Loucy (cell line): ENCODE results near the gene NDUFAF8.

Experiments used
- H2AFZ ChIP-seq: fragments of 200-600 bp; sonication (generic); 2 replicates; pipeline ENCODE4 v1.6.0; 2016; ENCODE audit warnings: antibody characterized with exemption, mild to moderate bottlenecking, low read length, moderate library complexity
- H3F3A ChIP-seq: fragments of 200-600 bp; 2 replicates; pipeline ENCODE4 v1.6.0; 2016; ENCODE audit warnings: antibody characterized with exemption, low read depth, mild to moderate bottlenecking
- H3K27me3 ChIP-seq: fragments of 200-600 bp; sonication (generic); 2 replicates; pipeline ENCODE4 v1.6.1; 2014; ENCODE audit warnings: low read length, mild to moderate bottlenecking; ENCODE audit not compliant: insufficient read depth, poor library complexity, severe bottlenecking
- H3K36me3 ChIP-seq: fragments of 200-600 bp; sonication (generic); 2 replicates; pipeline ENCODE4 v1.6.1; 2016; ENCODE audit warnings: low read length; ENCODE audit not compliant: insufficient read depth
- H3K4me1 ChIP-seq: fragments of 200-600 bp; sonication (generic); 2 replicates; pipeline ENCODE4 v1.5.1; 2014; ENCODE audit warnings: low read length, mild to moderate bottlenecking; ENCODE audit not compliant: insufficient read depth, poor library complexity, severe bottlenecking
- H3K4me2 ChIP-seq: fragments of 200-600 bp; sonication (generic); 2 replicates; pipeline ENCODE4 v1.6.0; 2014; ENCODE audit warnings: antibody characterized with exemption, low read length, low read depth, mild to moderate bottlenecking; ENCODE audit not compliant: poor library complexity, severe bottlenecking
- H3K4me3 ChIP-seq: fragments of 200-600 bp; sonication (generic); 2 replicates; pipeline ENCODE4 v1.5.1; 2014; ENCODE audit warnings: low read length, mild to moderate bottlenecking, mixed read lengths; ENCODE audit not compliant: poor library complexity, severe bottlenecking
- H3K79me2 ChIP-seq: fragments of 200-600 bp; sonication (generic); 2 replicates; pipeline ENCODE4 v1.6.1; 2014; ENCODE audit warnings: low read length; ENCODE audit not compliant: insufficient read depth
- H3K9ac ChIP-seq: fragments of 200-600 bp; sonication (generic); 2 replicates; pipeline ENCODE4 v1.6.0; 2014; ENCODE audit warnings: mild to moderate bottlenecking, low read depth, low read length, moderate library complexity; ENCODE audit not compliant: poor library complexity, severe bottlenecking
- H3K9me2 ChIP-seq: fragments of 200-600 bp; sonication (generic); replicated peaks from 2 replicates; pipeline ENCODE4 v1.6.1; 2016; ENCODE audit warnings: low read depth, low read length, mixed read lengths
- H3K9me3 ChIP-seq: fragments of 200-600 bp; sonication (generic); 2 replicates; pipeline ENCODE4 v1.6.1; 2014; ENCODE audit warnings: mild to moderate bottlenecking, antibody characterized with exemption, low read length, low read depth; ENCODE audit not compliant: insufficient read depth
- H4K20me1 ChIP-seq: fragments of 200-600 bp; sonication (generic); 2 replicates; pipeline ENCODE4 v1.6.0; 2014; ENCODE audit warnings: antibody characterized with exemption, low read length, mild to moderate bottlenecking; ENCODE audit not compliant: insufficient read depth, poor library complexity, severe bottlenecking
- EZH2phosphoT487 ChIP-seq: fragments of 200-600 bp; IDR thresholded peaks from 2 replicates; pipeline ENCODE4 v1.6.1; 2018; ENCODE audit warnings: antibody characterized with exemption, mild to moderate bottlenecking, moderate library complexity, borderline replicate concordance
- TF ChIP-seq, protein P1 (sequence below): fragments of 200-600 bp; sonication (generic); conservative IDR thresholded peaks from 2 replicates; pipeline ENCODE4 v1.5.1; 2014; ENCODE audit warnings: mild to moderate bottlenecking, antibody characterized with exemption, low read length

Gene NDUFAF8

DNA sequence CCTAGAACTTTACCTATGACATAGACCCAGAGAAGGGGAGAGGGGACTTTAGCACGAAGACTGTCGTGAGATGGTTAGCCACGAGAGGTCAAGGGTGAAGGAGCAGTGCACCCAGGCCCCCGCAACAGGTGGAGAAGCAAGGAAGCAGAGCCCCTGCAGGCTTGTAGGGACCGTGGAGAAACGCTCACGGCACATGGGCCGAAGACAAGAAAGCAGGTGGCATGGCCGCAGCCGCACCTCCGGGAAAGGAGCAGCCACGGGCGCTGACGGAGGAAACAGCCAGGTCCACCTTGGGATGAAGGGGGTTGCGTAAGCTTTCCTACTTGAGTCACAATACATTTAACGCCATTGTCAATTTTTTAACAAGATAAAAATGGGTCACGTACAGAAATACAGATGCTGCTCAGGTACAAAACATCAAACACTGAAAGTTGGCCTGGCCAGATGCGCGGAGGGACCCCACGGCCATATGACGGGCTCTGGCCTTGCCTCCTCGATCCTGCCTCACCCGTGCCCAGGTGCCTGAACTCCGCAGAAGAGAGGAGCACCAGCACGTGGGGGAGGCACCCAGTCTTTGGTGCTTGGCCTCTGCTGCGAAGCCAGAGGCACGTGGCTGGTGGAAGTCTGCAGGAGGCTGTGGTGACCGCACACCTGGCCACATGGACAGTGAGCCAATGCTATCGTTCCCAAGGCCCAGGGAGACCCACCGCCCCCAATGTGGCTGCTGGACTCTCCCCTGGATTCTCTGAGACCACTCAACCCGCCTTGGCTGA is 34.8 kb downstream of the NDUFAF8 start:
- H3K9me3 ChIP-seq, result no peaks in the 10 kb centered on the region
- peaks cover 2% of the 10 kb centered on the region; the same call in 1 of the 2 replicates for H3K79me2 ChIP-seq
- H3K9ac ChIP-seq, result peak overlapping the region; percentile 70
- TF ChIP-seq EZH2phosphoT487, result no peak
- TF ChIP-seq, protein P1, sequence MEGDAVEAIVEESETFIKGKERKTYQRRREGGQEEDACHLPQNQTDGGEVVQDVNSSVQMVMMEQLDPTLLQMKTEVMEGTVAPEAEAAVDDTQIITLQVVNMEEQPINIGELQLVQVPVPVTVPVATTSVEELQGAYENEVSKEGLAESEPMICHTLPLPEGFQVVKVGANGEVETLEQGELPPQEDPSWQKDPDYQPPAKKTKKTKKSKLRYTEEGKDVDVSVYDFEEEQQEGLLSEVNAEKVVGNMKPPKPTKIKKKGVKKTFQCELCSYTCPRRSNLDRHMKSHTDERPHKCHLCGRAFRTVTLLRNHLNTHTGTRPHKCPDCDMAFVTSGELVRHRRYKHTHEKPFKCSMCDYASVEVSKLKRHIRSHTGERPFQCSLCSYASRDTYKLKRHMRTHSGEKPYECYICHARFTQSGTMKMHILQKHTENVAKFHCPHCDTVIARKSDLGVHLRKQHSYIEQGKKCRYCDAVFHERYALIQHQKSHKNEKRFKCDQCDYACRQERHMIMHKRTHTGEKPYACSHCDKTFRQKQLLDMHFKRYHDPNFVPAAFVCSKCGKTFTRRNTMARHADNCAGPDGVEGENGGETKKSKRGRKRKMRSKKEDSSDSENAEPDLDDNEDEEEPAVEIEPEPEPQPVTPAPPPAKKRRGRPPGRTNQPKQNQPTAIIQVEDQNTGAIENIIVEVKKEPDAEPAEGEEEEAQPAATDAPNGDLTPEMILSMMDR, result no peak
- no peaks in the 10 kb centered on the region for H4K20me1 ChIP-seq
- H2AFZ ChIP-seq, result no peak overlapping the region
- no peaks in the 10 kb centered on the region for H3K27me3 ChIP-seq
- peaks cover 26% of the 10 kb centered on the region; the same call in 1 of the 2 replicates for H3K36me3 ChIP-seq
- peak overlapping the region; percentile 74 for H3K4me2 ChIP-seq
- no peaks in the 10 kb centered on the region for H3K9me2 ChIP-seq
- peaks cover 29% of the 10 kb centered on the region for H3K4me1 ChIP-seq
- H3F3A ChIP-seq, result peaks cover 6% of the 10 kb centered on the region; the same call in 1 of the 2 replicates
- H3K4me3 ChIP-seq, result no peak overlapping the region

DNA sequence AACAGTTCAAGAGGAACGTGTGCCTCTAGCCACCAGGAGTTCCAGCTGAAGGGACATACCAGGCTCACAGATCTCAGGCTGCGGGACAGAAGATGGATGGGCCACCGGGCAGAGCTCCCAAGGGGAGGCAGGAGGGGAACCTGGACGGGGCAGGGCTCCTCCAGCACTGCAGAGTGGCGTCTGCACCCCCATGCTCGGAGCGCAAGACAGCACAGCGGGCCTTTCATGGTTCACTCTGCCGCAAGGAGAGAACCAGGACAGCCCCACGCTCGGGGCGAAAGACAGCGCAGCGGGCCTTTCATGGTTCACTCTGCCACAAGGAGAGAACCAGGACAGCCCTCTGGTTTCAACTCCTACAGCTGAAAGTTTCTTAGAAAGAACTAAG is 35.3 kb downstream of the NDUFAF8 start:
- H4K20me1 ChIP-seq, result no peaks in the 10 kb centered on the region

GRCh38 chr17:81276781-81277180 is 37.7 kb downstream of the NDUFAF8 start:
- H3K9ac ChIP-seq, result no peak overlapping the region
- TF ChIP-seq, protein P1, result no peak
- TF ChIP-seq EZH2phosphoT487, result no peak
- peaks cover 4% of the 10 kb centered on the region; the same call in 1 of the 2 replicates for H3K79me2 ChIP-seq
- H3K9me3 ChIP-seq, result no peaks in the 10 kb centered on the region
- no peak overlapping the region for H3K4me3 ChIP-seq
- H4K20me1 ChIP-seq, result no peaks in the 10 kb centered on the region
- H3K9me2 ChIP-seq, result no peaks in the 10 kb centered on the region
- H3K27me3 ChIP-seq, result no peaks in the 10 kb centered on the region
- peaks cover 18% of the 10 kb centered on the region for H3K4me1 ChIP-seq
- no peak overlapping the region for H2AFZ ChIP-seq
- peaks cover 6% of the 10 kb centered on the region; the same call in 1 of the 2 replicates for H3F3A ChIP-seq
- H3K4me2 ChIP-seq, result no peak overlapping the region
- H3K36me3 ChIP-seq, result peaks cover 32% of the 10 kb centered on the region; the same call in 1 of the 2 replicates

More for the DNA sequence above, 35.3 kb downstream of the NDUFAF8 start:
- Histone ChIP-seq H3K4me3 (no peak overlapping the region), H3K9me3 (no peaks in the 10 kb centered on the region), H3K79me2 (peaks cover 3% of the 10 kb centered on the region; the same call in 1 of the 2 replicates), H2AFZ (no peak overlapping the region), H3F3A (peaks cover 6% of the 10 kb centered on the region; the same call in 1 of the 2 replicates), H3K9ac (no peak overlapping the region), H3K36me3 (peaks cover 29% of the 10 kb centered on the region; the same call in 1 of the 2 replicates), H3K4me1 (peaks cover 29% of the 10 kb centered on the region), H3K27me3 (no peaks in the 10 kb centered on the region), H3K4me2 (no peak overlapping the region), H3K9me2 (no peaks in the 10 kb centered on the region)
- no peak for TF ChIP-seq EZH2phosphoT487
- TF ChIP-seq, protein P1, result no peak
